ENCODE results near the gene POLE.
A peak's percentile ranks its signal among the peaks of the same experiment; 100 is the strongest.

POLE gene, protein sequence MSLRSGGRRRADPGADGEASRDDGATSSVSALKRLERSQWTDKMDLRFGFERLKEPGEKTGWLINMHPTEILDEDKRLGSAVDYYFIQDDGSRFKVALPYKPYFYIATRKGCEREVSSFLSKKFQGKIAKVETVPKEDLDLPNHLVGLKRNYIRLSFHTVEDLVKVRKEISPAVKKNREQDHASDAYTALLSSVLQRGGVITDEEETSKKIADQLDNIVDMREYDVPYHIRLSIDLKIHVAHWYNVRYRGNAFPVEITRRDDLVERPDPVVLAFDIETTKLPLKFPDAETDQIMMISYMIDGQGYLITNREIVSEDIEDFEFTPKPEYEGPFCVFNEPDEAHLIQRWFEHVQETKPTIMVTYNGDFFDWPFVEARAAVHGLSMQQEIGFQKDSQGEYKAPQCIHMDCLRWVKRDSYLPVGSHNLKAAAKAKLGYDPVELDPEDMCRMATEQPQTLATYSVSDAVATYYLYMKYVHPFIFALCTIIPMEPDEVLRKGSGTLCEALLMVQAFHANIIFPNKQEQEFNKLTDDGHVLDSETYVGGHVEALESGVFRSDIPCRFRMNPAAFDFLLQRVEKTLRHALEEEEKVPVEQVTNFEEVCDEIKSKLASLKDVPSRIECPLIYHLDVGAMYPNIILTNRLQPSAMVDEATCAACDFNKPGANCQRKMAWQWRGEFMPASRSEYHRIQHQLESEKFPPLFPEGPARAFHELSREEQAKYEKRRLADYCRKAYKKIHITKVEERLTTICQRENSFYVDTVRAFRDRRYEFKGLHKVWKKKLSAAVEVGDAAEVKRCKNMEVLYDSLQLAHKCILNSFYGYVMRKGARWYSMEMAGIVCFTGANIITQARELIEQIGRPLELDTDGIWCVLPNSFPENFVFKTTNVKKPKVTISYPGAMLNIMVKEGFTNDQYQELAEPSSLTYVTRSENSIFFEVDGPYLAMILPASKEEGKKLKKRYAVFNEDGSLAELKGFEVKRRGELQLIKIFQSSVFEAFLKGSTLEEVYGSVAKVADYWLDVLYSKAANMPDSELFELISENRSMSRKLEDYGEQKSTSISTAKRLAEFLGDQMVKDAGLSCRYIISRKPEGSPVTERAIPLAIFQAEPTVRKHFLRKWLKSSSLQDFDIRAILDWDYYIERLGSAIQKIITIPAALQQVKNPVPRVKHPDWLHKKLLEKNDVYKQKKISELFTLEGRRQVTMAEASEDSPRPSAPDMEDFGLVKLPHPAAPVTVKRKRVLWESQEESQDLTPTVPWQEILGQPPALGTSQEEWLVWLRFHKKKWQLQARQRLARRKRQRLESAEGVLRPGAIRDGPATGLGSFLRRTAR (N-terminal part only)

DNA sequence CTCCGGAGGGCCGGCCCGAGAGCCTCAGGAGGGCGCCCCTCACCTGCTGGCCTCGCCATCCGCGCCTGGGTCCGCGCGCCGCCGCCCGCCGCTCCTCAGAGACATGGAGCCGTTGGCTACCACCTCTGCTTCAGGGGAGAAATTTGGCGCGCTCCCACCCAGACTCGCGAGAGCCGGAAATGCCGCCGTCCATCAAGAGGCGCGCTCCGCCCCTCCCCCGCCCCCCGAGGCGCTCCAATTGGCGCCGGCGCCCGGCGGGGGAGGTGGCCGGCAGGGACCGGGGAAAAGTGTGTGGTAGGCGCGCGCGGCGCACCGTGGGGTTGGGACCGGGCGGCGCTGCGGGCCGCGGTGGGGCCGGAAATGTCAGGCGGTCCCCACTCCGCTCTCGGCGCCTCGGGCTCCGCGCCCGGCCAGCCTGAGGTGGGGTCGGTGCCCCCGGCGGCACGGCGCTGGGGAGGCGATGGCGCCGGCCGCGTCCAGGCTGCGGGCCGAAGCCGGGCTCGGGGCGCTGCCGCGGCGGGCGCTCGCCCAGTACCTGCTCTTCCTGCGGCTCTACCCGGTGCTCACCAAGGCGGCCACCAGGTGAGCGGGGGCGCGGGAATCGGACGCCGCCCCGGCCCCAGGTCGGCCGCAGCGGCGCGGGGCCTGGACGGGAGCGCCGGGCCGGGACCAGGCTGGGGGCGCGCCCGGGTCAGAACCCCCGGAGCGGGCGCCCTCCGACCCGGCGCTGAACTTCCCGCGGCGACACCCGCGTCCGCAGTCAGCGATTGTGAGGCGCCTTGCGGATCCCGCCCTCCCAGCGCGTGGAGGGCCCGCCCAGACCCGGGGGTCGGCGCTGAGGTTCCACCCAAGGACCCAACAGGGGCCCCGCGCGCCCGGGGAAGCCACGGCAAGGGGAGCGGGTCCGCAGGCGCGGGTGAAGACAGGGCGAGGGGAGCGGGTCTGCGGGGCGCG lies at the start of gene POLE, which contains the start of gene PXMP2:
Gene POLE (minus strand): TSS at position 132 of the 954 bp plus-strand sequence. CDS start 27 bp downstream, at position 105.
Gene PXMP2 (plus strand): TSS at position 377 of the 954 bp plus-strand sequence. CDS start 84 bp downstream, at position 461.
- peak; percentile 90 for DNase-seq (ENCODE audit: low spot score)

DNA sequence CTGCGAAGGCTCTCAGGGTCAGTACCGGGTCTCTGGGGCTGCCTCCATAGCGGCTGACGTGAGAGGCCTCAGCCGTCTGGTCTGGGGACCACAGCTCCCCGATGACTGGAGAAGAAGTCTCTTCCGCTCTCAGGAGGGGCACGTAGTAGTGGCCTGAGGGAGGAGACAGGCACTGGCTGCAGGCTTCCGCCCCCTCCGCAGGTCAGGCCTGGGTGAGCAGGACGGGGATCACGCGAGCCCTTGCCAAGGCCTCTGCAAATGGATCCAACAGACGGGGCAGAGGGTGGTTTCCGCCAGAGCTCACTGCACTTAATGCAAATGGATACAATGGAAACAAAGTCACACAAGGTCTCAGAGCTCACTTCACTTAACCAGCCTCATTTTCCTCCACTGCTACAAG lies 49.8 kb upstream of the POLE start:
- no peak for DNase-seq (ENCODE audit: low spot score)

DNA sequence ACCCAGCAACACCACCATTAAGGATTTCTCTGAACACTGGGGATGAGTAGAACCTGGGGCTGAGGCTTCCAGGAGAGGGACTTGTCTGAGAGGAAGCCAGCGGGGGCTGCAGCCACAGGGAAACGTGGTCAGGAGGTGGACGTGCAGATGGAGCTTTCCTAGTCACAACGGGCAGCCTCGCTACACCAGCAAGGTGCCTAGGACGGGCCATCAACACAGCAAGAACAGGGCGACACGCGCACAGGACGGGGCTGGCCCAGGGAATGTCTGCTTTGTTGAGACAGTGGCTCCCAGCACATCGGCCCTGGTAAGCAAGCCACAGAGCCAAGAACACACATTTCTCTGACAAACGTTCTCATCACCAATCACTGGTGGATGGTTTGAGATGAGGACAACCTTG lies 49.2 kb upstream of the POLE start:
- DNase-seq (ENCODE audit: low spot score), result no peak

DNA sequence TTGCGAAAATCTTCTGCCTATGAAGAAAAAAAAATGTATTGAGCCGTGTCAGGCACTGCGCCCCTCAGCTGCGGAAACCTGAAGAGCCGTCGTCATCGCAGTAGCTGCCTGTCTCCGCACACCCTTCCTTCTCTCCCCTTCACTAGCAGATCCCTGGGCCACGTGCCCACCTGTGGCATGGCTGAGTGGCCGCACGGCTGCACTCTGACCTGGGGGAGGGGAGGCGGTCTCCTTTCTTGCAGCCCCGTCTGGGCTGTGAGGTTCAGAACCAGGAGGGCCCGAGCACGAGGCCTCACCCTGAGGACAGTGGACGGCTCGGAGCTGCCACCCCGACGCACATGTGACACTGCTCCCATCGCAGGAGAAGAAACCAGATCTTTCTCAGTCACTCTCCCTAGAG lies 48.4 kb upstream of the POLE start:
- DNase-seq (ENCODE audit: low spot score), result no peak

DNA sequence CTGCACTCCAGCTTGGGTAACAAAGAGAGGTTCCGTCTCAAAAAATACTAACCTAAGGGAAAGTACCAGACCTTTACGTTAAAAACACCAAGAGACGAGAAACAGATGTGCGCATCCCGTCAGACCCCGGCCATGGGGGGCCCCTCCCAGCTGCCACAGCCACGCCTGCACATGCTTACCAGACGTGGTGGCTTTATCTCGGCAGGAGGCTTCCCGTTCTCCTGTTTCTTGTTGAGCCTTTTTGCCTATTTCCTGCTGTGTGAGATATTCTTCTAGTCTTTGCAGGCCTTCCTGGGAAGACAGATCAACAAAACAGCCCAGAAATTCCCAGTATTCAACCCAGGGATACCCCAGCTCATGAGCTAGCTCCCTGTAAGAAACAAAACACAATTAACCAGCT lies 47.1 kb upstream of the POLE start:
- no peak for DNase-seq (ENCODE audit: low spot score)

DNA sequence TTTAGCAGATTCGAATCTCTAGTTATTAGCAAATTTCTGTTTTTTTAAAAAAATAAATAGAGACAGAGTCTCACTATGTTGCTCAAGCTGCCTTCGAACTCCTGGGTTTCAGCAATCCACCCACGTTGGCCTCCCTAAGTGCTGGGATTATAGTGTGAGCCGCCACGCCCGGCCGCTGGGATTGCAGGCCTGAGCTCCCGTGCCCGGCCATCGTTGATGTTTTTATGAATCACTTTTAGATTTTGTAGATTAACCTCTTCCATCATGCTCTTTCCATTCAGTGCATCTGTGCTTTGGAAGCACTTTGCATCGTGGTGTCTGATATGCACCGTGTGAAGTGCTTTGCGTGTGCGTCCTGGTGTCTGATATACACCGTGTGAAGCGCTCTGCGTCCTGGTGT lies 44.4 kb upstream of the POLE start:
- DNase-seq (ENCODE audit: low spot score), result no peak

DNA sequence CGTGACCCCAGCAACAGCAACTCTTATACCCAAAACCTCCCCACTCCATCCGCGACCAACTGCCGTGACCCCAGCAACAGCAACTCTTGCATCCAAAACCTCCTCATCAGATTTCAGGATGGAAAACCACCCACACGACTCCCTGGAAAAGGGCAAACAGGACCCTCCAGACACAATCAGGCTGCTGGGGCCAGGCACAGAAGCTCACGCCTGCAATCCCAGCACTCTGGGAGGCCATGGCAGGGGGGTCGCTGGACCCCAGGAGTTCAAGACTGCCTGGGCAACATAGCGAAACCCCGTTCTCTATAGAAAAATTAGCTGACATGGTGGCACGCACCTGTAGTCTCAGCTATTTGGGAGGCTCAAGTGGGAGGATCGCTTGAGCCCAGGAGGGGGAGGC lies 43.2 kb upstream of the POLE start:
- DNase-seq (ENCODE audit: low spot score), result no peak

DNA sequence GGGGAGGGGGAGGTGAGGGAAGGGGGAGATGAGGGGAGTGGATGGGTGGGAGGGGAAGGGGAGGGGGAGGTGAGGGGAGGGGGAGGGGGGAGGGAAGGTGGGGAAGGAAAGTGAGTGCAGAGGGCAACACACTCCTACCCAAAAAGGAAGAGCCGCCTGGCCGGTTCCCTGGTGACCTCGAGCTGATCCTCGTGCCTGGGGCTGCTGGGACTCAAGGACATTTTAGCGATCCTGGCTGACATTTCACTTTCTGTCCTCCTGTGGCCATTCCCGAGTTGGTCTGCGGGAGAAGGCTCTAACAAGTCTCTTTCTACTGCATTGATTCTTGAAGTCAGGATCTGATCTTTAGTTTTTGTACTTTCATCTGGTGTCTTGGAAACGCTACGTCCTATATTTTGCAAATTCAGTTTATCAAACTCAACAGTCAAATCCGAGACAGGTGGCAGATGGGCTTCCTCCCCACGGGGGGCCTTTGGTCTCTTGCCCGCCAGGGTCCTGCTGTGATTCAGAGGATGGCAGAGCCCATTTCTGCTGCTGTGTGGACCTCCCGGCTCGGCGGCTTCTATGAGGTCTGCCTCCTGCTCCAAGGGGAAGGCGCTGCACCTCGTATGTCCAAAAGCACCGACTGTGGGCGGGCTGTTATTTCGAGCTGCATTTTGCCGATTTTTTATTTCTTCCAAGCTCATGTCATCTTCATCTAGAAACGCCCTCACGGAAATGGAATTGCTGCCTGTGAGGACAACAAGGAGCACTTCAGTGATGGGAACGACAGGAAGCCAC lies 42.6 kb upstream of the POLE start:
- DNase-seq (ENCODE audit: low spot score), result no peak

DNA sequence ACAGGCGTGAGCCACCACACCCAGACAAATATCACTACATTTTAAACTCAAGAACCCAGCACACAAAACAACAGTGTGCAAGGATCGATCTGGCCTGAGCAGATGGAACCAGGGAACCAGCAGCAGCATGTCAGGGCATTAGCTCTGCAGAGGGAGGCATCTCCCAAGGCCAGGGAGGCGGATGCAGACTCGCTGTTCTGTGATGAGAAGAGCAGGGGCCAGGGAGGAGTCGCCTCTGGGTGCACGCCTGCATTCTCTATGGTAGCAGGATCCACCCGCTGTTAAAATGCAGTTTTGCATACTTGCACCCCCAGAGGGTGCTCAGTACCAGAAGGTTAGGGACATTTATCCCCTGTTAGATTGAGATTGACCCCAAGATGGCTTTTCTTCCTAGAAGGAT lies 41.4 kb upstream of the POLE start:
- no peak for DNase-seq (ENCODE audit: low spot score)

DNA sequence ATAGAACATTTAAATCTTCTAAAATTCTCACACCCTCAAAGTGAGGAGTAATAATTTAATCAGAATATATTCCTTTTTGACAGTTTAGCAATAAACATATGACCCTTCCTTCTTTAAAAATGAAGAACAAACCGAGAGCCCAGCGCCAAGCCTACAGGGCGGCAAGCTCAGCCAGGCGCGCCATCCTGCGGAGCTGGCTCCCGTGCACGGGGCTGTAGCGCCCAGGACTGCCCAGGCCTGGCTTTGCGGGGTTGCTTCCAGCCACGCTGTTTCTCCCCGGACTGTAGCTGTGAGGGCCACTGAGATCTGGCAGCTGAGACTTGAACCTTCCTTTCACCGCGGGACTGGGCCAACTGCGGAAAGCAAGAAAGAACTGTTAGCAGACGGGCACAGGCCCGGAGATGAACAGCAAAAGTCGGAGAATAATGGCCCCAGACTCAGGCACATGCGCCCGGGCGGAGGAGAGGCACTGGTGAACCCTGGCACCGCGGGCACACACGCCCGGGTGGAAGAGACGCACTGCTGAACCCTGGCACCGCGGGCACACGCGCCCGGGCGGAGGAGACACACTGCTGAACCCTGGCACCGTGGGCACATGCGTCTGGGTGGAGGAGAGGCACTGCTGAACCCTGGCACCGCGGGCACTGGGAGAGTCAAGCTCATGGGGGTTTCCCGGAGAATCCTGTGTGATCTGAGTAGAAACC lies 40.1 kb upstream of the POLE start:
- no peak for DNase-seq (ENCODE audit: low spot score)

DNA sequence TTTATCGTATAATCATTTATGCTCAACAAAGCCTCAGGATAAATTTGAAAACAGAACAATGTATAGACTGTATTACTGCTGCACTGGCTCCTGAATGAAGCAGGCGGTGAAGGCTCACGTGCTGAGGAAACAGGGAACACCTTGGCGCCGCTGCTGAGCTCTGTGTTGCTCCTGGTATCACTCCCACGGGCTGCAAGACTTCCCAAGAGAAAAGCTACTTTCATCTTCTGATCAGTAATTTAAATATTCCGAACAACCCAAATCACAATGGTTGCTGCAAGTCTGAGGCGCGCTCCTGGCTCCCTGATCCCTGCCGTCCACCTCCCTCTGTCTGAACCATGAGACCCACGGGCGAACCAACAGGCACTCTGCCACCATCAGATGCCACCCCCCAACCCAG lies 39.2 kb upstream of the POLE start:
- DNase-seq (ENCODE audit: low spot score), result no peak

DNA sequence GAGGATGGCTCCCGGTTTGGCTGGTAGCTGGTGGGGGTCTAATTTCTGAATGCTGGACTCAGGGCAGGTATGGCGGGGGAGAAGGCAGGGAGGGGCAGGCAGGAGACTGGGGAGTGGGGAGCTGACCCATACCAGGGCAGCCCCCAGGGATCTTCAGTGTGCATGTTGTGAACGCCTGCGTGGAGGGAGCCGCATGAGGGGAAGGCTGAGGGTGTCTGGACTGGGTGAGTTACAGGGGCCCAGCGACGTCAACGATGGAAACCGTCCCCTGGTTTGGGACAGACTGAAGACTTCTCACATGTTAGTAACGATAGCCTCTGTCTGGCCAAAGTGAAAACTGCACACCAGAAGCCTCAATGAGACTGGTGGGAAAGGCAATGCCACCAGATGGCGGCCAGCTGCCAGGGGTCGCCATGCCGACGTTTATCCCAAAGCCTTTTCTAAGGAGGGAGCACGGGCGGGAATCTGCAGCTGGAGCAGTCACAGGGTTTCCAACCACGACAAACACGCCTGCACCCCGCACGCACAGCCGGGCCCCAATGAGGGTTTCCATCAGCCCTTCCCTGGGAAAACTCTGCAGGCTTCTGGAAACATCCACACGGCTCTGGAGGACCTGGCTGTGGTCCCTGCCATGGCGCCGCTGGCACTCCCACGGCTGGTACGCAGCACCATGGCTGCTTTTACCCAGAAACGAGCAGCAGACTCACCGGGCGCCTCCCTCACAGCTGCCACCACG lies 37.5 kb upstream of the POLE start:
- DNase-seq (ENCODE audit: low spot score), result no peak

DNA sequence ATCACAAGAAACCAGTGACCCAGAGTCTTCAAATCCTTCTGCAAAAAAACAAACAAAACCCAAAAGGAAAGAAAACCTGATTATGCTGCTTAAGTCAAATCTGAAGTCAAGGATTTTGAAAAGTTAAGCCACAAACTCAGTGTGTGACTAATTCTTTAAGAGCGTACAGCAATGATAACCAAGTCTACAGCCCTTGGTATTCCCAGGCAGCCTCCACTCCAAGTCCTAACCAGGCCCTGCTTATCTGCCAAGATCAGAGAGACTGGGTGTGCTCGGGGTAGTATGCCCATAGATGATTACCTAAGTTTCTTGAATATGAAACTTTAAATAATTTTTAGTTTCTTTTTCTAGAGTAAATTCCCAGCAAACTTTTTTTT lies 36.6 kb upstream of the POLE start:
- peak; percentile 7 for DNase-seq (ENCODE audit: low spot score)

DNA sequence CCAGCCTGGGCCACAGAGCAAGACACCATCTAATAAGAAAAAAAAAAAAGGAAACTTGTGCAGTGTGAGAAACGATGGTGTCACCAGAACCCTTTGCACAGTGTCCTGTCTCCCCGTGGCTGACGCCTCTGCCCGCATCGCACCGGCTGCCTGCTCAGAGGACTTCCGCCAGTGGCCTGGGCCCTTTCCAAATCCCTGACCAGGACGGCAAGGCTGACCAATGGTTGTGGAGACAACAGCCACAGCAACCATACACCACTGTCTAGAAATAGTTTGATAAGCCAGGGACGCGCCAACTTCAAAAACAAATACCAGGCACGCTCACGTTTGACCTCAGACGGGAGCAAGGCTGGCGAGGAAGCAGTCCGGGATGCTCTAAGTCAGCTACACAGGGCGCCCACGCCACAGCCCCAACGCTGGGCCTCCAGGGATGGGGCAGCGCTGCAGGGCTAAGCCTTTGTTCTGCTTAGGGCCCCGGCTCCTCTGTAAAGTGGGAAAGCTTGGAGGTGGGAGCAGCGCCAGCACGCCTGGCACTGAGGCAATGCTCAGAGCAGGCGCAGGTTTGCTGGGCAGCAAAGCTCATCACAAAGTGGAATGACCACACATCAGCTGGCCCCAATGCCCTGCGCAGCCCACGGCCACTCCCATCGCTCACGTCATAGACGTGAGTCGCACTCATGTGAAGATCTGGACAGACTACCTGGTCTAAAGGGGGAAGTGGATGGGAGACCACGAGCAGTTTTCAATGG lies 36.0 kb upstream of the POLE start:
- no peak for DNase-seq (ENCODE audit: low spot score)

DNA sequence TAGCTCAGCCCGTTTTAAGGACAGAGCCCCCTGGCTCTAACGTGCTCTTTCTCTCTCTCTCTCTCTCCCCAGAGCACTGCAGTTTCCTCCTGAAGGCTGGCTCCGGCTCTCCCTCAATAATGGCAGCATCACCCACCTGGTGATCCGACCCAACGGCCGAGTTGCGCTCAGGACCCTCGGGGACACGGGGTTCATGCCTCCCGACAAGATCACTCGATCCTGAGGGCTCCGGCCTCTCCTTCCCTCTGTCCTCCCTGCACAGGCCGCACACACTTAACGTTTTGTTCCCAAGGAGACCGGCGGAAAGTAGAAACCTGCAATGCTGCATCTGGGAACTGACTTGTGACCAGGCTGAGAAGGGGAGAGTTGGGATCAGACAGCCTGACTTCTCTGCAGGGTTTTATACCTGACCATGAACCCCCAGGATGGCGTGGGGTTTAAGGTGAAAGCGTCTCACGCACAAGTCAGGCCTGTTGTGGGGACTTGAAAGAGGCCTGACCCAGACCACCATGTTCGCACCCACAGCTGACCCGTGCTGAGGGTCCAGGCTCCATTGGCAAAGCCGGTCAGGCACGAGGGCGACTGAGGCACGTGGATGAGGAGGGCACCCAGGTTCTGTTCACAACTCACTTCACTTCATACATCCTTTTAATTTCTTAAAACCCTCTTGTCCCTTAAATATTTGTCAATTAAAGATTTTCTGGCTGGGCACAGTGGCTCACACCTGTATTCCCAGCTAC lies 33.6 kb upstream of the POLE start:
- no peak for DNase-seq (ENCODE audit: low spot score)

DNA sequence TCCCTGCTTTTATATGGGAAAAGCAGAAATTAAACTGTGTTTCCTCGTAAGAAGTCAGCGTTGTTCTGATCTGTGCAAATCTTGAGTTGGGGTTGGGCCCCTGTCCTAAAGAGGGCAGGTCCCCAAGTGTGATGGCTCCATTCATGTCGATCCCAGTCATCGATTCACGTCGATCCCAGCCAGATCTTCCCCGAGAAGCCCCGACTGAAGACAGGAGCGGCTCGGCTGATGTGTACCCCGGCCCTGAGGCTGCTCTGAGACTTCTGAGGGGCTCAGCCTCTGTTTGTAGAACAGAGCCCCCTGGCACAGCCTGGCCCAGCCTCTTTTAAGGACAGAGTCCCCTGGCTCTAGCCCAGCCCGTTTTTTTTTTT lies 32.8 kb upstream of the POLE start:
- no peak for DNase-seq (ENCODE audit: low spot score)

DNA sequence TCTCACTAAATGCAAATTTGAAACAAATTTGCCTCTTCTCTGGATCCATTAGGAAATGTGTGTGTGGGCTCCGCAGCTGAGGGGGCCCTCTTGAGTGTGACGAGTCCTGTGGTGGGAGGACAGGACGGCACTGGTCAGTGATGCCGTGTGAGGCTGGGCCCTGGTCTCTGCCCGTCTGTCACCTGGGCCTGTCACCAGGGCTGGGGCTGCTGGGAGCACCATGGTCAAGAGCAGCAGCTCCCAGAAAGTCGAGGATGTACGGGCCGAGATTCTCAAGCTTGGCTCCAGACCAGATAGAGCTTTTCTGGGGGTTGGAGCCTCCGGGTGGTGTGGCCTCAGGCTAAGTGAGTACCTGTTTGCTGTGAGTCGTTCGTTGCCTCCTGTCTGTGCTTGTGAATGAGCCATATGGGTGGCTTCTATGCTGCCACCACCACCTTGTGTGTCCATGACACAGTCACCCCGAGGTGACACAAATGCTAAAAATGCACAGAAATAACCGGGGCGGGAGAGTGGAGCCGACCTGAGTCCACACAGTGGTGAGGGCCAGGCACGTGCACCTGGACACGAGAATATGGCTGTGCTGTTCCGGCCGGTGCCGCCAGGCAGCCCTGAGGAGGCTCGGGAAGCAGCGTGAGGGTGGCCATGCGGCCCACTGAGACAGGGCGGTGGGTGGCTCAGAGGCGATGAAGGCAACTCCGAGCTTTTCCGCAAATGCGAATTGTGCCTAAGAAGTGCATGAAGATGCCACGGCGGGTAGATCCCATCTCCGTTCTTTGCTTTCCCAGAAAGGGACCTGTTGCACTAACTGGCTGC lies 32.2 kb upstream of the POLE start:
- DNase-seq (ENCODE audit: low spot score), result no peak
